Mesendoderm (in vitro differentiated cells): ENCODE measurements around the gene PARD3B.

Source experiments
- DNase-seq: peaks from one replicate; pipeline ENCODE4 v3.0.0; 2013
- H2AK5ac ChIP-seq: 2 replicates; pipeline ENCODE4 v1.6.1; 2013; ENCODE audit warnings: low read length, inconsistent platforms
- H2BK120ac ChIP-seq: 2 replicates; pipeline ENCODE4 v1.6.1; 2013; ENCODE audit warnings: low read depth, mild to moderate bottlenecking, low read length, moderate library complexity, mixed read lengths
- H2BK15ac ChIP-seq: replicated peaks from 2 replicates; pipeline ENCODE4 v1.6.1; 2013; ENCODE audit warnings: low read depth, mild to moderate bottlenecking, moderate library complexity
- H2BK5ac ChIP-seq: 2 replicates; pipeline ENCODE4 v1.6.1; 2013; ENCODE audit warnings: low read length, inconsistent platforms
- H3K18ac ChIP-seq: 2 replicates; pipeline ENCODE4 v1.6.1; 2013; ENCODE audit warnings: mild to moderate bottlenecking, low read length, mixed read lengths
- H3K23ac ChIP-seq: one replicate; pipeline ENCODE4 v1.6.1; 2013; ENCODE audit warnings: low read length
- H3K27ac ChIP-seq: 2 replicates; pipeline ENCODE4 v1.5.1; 2013; ENCODE audit warnings: low read depth, mild to moderate bottlenecking, inconsistent platforms, low read length, moderate library complexity
- H3K27me3 ChIP-seq: 2 replicates; pipeline ENCODE4 v1.6.1; 2013; ENCODE audit warnings: low read length, control low read depth, mild to moderate bottlenecking, inconsistent platforms; ENCODE audit not compliant: insufficient read depth, poor library complexity
- H3K36me3 ChIP-seq: 2 replicates; pipeline ENCODE4 v1.6.1; 2013; ENCODE audit warnings: low read length, inconsistent platforms; ENCODE audit not compliant: control insufficient read depth, insufficient read depth
- H3K4ac ChIP-seq: one replicate; pipeline ENCODE4 v1.6.1; 2013; ENCODE audit warnings: low read depth, mild to moderate bottlenecking, low read length, moderate library complexity
- H3K4me1 ChIP-seq: 2 replicates; pipeline ENCODE4 v1.6.1; 2013; ENCODE audit warnings: low read depth, low read length, inconsistent platforms; ENCODE audit not compliant: control insufficient read depth
- H3K4me2 ChIP-seq: 2 replicates; pipeline ENCODE4 v1.6.1; 2013; ENCODE audit warnings: low read length
- H3K4me3 ChIP-seq: 2 replicates; pipeline ENCODE4 v1.5.1; 2013; ENCODE audit warnings: mild to moderate bottlenecking, low read length
- H3K56ac ChIP-seq: one replicate; pipeline ENCODE4 v1.6.1; 2013; ENCODE audit warnings: low read length
- H3K79me1 ChIP-seq: 2 replicates; pipeline ENCODE4 v1.6.1; 2013; ENCODE audit warnings: low read length, inconsistent platforms
- H3K79me2 ChIP-seq: 2 replicates; pipeline ENCODE4 v1.6.1; 2013; ENCODE audit warnings: mild to moderate bottlenecking, low read length; ENCODE audit not compliant: control insufficient read depth, insufficient read depth
- H3K9ac ChIP-seq: 2 replicates; pipeline ENCODE4 v1.6.1; 2013; ENCODE audit warnings: low read length, inconsistent platforms
- H4K5ac ChIP-seq: one replicate; pipeline ENCODE4 v1.6.1; 2013; ENCODE audit warnings: low read length
- H4K8ac ChIP-seq: one replicate; pipeline ENCODE4 v1.6.1; 2013; ENCODE audit warnings: low read depth, mild to moderate bottlenecking, control low read depth, low read length, moderate library complexity
- WGBS: extraction: QIAGEN DNeasy Blood & Tissue Kit; methylation state at CpG from one replicate; pipeline ENCODE4 v1.1.7; 2013; ENCODE audit warnings: low lambda C conversion rate, missing lambda C conversion rate; ENCODE audit not compliant: insufficient coverage; ENCODE audit errors: extremely low coverage; 5-methylcytosine and 5-hydroxymethylcytosine counted together

PARD3B gene

GRCh38 chr2:205561441-205561840 is 1016.2 kb downstream of the PARD3B start:
- no peak overlapping the region for H3K4me2 ChIP-seq
- H3K56ac ChIP-seq, result no peak overlapping the region
- H2BK15ac ChIP-seq, result no peak overlapping the region
- no peak for DNase-seq
- H3K9ac ChIP-seq, result no peak overlapping the region
- H2AK5ac ChIP-seq, result no peak overlapping the region
- no CpG with 5 or more reads among the region's 6 CpGs for WGBS
- H3K27ac ChIP-seq, result no peak overlapping the region
- H3K23ac ChIP-seq, result no peak overlapping the region
- no peak overlapping the region for H4K8ac ChIP-seq
- no peaks in the 10 kb centered on the region for H3K79me1 ChIP-seq
- H2BK120ac ChIP-seq, result no peak overlapping the region
- no peak overlapping the region for H3K4me3 ChIP-seq
- H3K79me2 ChIP-seq, result no peaks in the 10 kb centered on the region
- no peak overlapping the region for H3K18ac ChIP-seq
- no peaks in the 10 kb centered on the region for H3K36me3 ChIP-seq
- H3K4ac ChIP-seq, result no peak overlapping the region
- no peaks in the 10 kb centered on the region for H3K4me1 ChIP-seq
- no peak overlapping the region for H4K5ac ChIP-seq
- no peaks in the 10 kb centered on the region for H3K27me3 ChIP-seq
- no peak overlapping the region for H2BK5ac ChIP-seq

- Histone ChIP-seq H4K5ac (no peak overlapping the region), H3K27me3 (no peaks in the 10 kb centered on the region), H3K56ac (no peak overlapping the region), H3K18ac (no peak overlapping the region), H3K79me2 (no peaks in the 10 kb centered on the region), H2BK120ac (no peak overlapping the region), H2AK5ac (no peak overlapping the region), H3K36me3 (no peaks in the 10 kb centered on the region), H2BK15ac (no peak overlapping the region), H3K4me1 (no peaks in the 10 kb centered on the region), H2BK5ac (no peak overlapping the region), H3K4me2 (no peak overlapping the region), H4K8ac (no peak overlapping the region), H3K27ac (no peak overlapping the region), H3K23ac (no peak overlapping the region), H3K79me1 (no peaks in the 10 kb centered on the region), H3K9ac (no peak overlapping the region), H3K4me3 (no peak overlapping the region), H3K4ac (no peak overlapping the region)
- peak; percentile 66 for DNase-seq
- WGBS, result no CpG with 5 or more reads among the region's 2 CpGs
Measured at GRCh38 chr2:205563646-205564045, 1018.4 kb downstream of the PARD3B start.

GRCh38 chr2:205564346-205565141 is 1019.3 kb downstream of the PARD3B start:
- DNase-seq, result peak; percentile 40
- Histone ChIP-seq H3K9ac (no peak overlapping the region), H3K27me3 (no peaks in the 10 kb centered on the region), H3K36me3 (no peaks in the 10 kb centered on the region), H2AK5ac (no peak overlapping the region), H3K4me1 (no peaks in the 10 kb centered on the region), H3K56ac (no peak overlapping the region), H3K4me3 (no peak overlapping the region), H3K18ac (no peak overlapping the region), H3K4ac (no peak overlapping the region), H4K8ac (no peak overlapping the region), H4K5ac (no peak overlapping the region), H2BK5ac (no peak overlapping the region), H2BK120ac (no peak overlapping the region), H2BK15ac (no peak overlapping the region), H3K79me2 (no peaks in the 10 kb centered on the region), H3K27ac (no peak overlapping the region), H3K23ac (no peak overlapping the region), H3K79me1 (no peaks in the 10 kb centered on the region), H3K4me2 (no peak overlapping the region)
- WGBS, result no CpG with 5 or more reads among the region's 10 CpGs

GRCh38 chr2:205565142-205565522 is 1019.9 kb downstream of the PARD3B start:
- no peaks in the 10 kb centered on the region for H3K36me3 ChIP-seq
- H2BK120ac ChIP-seq, result no peak overlapping the region
- no peaks in the 10 kb centered on the region for H3K79me2 ChIP-seq
- no peak overlapping the region for H3K9ac ChIP-seq
- H3K27me3 ChIP-seq, result no peaks in the 10 kb centered on the region
- no peak overlapping the region for H3K4me2 ChIP-seq
- no peak overlapping the region for H2BK15ac ChIP-seq
- H3K79me1 ChIP-seq, result no peaks in the 10 kb centered on the region
- no peak overlapping the region for H3K56ac ChIP-seq
- H3K4me1 ChIP-seq, result no peaks in the 10 kb centered on the region
- no peak overlapping the region for H3K27ac ChIP-seq
- H3K4ac ChIP-seq, result no peak overlapping the region
- no peak for DNase-seq
- H3K18ac ChIP-seq, result no peak overlapping the region
- no peak overlapping the region for H3K4me3 ChIP-seq
- H4K8ac ChIP-seq, result no peak overlapping the region
- no peak overlapping the region for H4K5ac ChIP-seq
- no CpG with 5 or more reads among the region's 2 CpGs for WGBS
- H3K23ac ChIP-seq, result no peak overlapping the region
- H2BK5ac ChIP-seq, result no peak overlapping the region
- no peak overlapping the region for H2AK5ac ChIP-seq

- H3K18ac ChIP-seq, result no peak overlapping the region
- H3K36me3 ChIP-seq, result no peaks in the 10 kb centered on the region
- H4K8ac ChIP-seq, result no peak overlapping the region
- DNase-seq, result no peak
- no peak overlapping the region for H2BK5ac ChIP-seq
- H4K5ac ChIP-seq, result no peak overlapping the region
- no peak overlapping the region for H3K23ac ChIP-seq
- no peaks in the 10 kb centered on the region for H3K79me1 ChIP-seq
- H2BK15ac ChIP-seq, result no peak overlapping the region
- no peaks in the 10 kb centered on the region for H3K4me1 ChIP-seq
- H3K4me3 ChIP-seq, result no peak overlapping the region
- H3K9ac ChIP-seq, result no peak overlapping the region
- H2AK5ac ChIP-seq, result no peak overlapping the region
- no peak overlapping the region for H3K27ac ChIP-seq
- no CpG with 5 or more reads among the region's 6 CpGs for WGBS
- H3K4ac ChIP-seq, result no peak overlapping the region
- H3K27me3 ChIP-seq, result no peaks in the 10 kb centered on the region
- no peak overlapping the region for H2BK120ac ChIP-seq
- no peak overlapping the region for H3K4me2 ChIP-seq
- no peaks in the 10 kb centered on the region for H3K79me2 ChIP-seq
- H3K56ac ChIP-seq, result no peak overlapping the region
Measured at GRCh38 chr2:205566606-205567168, 1021.4 kb downstream of the PARD3B start.
